ENCODE measurements around the gene COX5B.

DNA sequence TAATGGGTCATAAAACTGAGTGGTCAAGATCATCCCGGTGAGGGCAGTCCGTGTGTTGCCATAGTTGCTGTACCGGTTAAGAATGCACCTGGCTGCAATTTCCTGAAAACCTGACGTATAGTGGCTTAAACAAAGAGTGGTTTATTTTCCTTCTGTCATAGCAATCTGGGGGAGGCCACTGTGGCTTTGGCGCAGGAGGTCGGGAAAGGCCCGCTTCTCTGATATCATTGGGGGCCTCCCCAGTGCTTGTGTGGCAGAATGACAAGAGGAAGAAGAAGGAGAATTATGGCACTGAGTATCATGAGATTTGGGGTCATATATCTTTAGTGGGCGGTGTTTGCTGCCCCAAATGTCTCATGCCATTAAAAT is 28.0 kb downstream of the COX5B start:
- TF ChIP-seq CTCF (conservative IDR thresholded peaks at IDR 0.05) (no peak), EZH2 (IDR thresholded peaks at IDR 0.05; ENCODE audit: low read depth) (no peak)
